Measurements from ENCODE around the gene DPY19L3. TPM values are rescaled to one million over a fixed set of nuclear protein-coding genes. Genes with fewer than 3 reads are reported as not detected.
"Not testable (repeated sequence)": the region's sequence is repeated elsewhere in the genome, so short reads cannot be mapped to it uniquely, and the experiment has no call there.

DPY19L3 gene
- polyA plus RNA-seq, 1 donor from 2014 or later: 26.7 TPM

- H3K27me3 ChIP-seq (ENCODE audit: insufficient read depth, low read depth, low read length): no peaks in the 10 kb centered on the region
- no peak overlapping the region for H3K4me2 ChIP-seq (ENCODE audit: low read length)
- no peak overlapping the region for H2AFZ ChIP-seq (ENCODE audit: low read depth, low read length)
- H3K4me3 ChIP-seq (ENCODE audit: low read length): no peak overlapping the region
- H4K20me1 ChIP-seq (ENCODE audit: insufficient read depth): no peaks in the 10 kb centered on the region
- no peaks in the 10 kb centered on the region for H3F3A ChIP-seq (ENCODE audit: insufficient read depth, low read length, poor library complexity, severe bottlenecking)
- no peak overlapping the region for H3K9ac ChIP-seq (ENCODE audit: low read length)
- H3K27ac ChIP-seq (ENCODE audit: low read length): no peak overlapping the region
- H3K79me2 ChIP-seq (replicated peaks; ENCODE audit: insufficient read depth, low read length): peaks cover 1% of the 10 kb centered on the region
- H3K36me3 ChIP-seq (ENCODE audit: insufficient read depth, low read length): peaks cover 6% of the 10 kb centered on the region
- H3K9me2 ChIP-seq (ENCODE audit: insufficient read depth, low read length): no peaks in the 10 kb centered on the region
- no peaks in the 10 kb centered on the region for H3K9me3 ChIP-seq (ENCODE audit: low read length)
- TF ChIP-seq EP300 (conservative IDR thresholded peaks at IDR 0.05; ENCODE audit: poor library complexity, severe bottlenecking) (no peak), MXI1 (conservative IDR thresholded peaks at IDR 0.05; ENCODE audit: poor library complexity, severe bottlenecking) (no peak), CTCF (IDR thresholded peaks at IDR 0.05; ENCODE audit: poor library complexity, severe bottlenecking) (no peak), EZH2 (IDR thresholded peaks at IDR 0.05; ENCODE audit: borderline replicate concordance, insufficient read depth, low read length, poor library complexity, severe bottlenecking) (no peak), SMC3 (conservative IDR thresholded peaks at IDR 0.05; ENCODE audit: poor library complexity) (no peak), POLR2AphosphoS5 (IDR thresholded peaks at IDR 0.05) (no peak), TAF1 (IDR thresholded peaks at IDR 0.05; ENCODE audit: low read depth) (no peak), REST (IDR thresholded peaks at IDR 0.05; ENCODE audit: borderline replicate concordance) (no peak), RAD21 (conservative IDR thresholded peaks at IDR 0.05) (no peak)
Measured at GRCh38 chr19:32373585-32374295, 31.8 kb upstream of the DPY19L3 start.

- not testable (repeated sequence) for H2AFZ ChIP-seq (ENCODE audit: low read depth, low read length); H3K4me3 ChIP-seq (ENCODE audit: low read length); H3K27ac ChIP-seq (ENCODE audit: low read length); H3K9me3 ChIP-seq (ENCODE audit: low read length); H4K20me1 ChIP-seq (ENCODE audit: insufficient read depth); H3K36me3 ChIP-seq (ENCODE audit: insufficient read depth, low read length); H3K4me2 ChIP-seq (ENCODE audit: low read length); H3K9ac ChIP-seq (ENCODE audit: low read length); H3K9me2 ChIP-seq (ENCODE audit: insufficient read depth, low read length); H3K27me3 ChIP-seq (ENCODE audit: insufficient read depth, low read depth, low read length); H3K79me2 ChIP-seq (replicated peaks; ENCODE audit: insufficient read depth, low read length); H3F3A ChIP-seq (ENCODE audit: insufficient read depth, low read length, poor library complexity, severe bottlenecking)
Measured at GRCh38 chr19:32374362-32374761, 31.2 kb upstream of the DPY19L3 start.

Data from neural cell (in vitro differentiated cells).